22Rv1 (cell line): ENCODE results near the gene ZNF341.
"Not testable (repeated sequence)": the region's sequence is repeated elsewhere in the genome, so short reads cannot be mapped to it uniquely, and the experiment has no call there.

Experiments used
- ZFX ChIP-seq: fragments of 450-650 bp; IDR thresholded peaks from 2 replicates; pipeline ENCODE4 v1.6.1; 2017; ENCODE audit warnings: antibody characterized with exemption, borderline replicate concordance
- TF ChIP-seq, protein P1 (sequence below): fragments of 450-650 bp; IDR thresholded peaks from 2 replicates; pipeline ENCODE4 v1.5.1; 2017; ENCODE audit warnings: mild to moderate bottlenecking

DNA sequence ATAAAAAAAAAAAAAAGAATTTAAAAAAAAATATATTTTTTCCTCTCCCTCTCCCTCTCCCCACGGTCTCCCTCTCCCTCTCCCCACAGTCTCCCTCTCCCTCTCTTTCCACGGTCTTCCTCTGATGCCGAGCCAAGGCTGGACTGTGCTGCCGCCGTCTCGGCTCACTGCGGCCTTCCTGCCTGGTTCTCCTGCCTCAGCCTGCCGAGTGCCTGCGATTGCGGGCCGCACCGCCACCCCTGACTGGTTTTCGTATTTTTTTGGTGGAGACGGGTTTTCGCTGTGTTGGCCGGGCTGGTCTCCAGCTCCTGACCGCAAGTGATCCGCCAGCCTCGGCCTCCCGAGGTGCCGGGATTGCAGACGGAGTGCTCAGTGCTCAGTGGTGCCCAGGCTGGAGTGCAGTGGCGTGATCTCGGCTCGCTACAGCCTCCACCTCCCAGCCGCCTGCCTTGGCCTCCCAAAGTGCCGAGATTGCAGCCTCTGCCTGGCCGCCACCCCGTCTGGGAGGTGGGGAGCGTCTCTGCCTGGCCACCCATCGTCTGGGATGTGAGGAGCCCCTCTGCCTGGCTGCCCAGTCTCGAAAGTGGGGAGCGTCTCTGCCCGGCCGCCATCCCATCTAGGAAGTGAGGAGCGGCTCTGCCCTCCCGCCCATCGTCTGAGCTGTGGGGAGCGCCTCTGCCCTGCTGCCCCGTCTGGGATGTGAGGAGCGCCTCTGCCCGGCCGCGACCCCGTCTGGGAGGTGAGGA is 30.9 kb upstream of the ZNF341 start:
- TF ChIP-seq, protein P1, sequence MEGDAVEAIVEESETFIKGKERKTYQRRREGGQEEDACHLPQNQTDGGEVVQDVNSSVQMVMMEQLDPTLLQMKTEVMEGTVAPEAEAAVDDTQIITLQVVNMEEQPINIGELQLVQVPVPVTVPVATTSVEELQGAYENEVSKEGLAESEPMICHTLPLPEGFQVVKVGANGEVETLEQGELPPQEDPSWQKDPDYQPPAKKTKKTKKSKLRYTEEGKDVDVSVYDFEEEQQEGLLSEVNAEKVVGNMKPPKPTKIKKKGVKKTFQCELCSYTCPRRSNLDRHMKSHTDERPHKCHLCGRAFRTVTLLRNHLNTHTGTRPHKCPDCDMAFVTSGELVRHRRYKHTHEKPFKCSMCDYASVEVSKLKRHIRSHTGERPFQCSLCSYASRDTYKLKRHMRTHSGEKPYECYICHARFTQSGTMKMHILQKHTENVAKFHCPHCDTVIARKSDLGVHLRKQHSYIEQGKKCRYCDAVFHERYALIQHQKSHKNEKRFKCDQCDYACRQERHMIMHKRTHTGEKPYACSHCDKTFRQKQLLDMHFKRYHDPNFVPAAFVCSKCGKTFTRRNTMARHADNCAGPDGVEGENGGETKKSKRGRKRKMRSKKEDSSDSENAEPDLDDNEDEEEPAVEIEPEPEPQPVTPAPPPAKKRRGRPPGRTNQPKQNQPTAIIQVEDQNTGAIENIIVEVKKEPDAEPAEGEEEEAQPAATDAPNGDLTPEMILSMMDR, result not testable (repeated sequence)
- TF ChIP-seq ZFX, result not testable (repeated sequence)
